Measurements from ENCODE around the gene OR5C1.

OR5C1 gene

DNA sequence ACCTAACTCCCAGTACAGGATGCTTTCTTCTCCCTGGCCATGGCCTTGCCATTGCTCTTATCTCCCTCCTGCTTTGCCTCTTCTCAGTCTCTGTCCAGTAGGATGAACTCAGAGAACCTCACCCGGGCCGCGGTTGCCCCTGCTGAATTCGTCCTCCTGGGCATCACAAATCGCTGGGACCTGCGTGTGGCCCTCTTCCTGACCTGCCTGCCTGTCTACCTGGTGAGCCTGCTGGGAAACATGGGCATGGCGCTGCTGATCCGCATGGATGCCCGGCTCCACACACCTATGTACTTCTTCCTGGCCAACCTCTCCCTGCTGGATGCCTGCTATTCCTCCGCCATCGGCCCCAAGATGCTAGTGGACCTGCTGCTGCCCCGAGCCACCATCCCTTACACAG is at the start of gene OR5C1:
Gene OR5C1 (plus strand): TSS at position 103 of the 400 bp plus-strand sequence. CDS start 0 bp downstream, at position 103.
- Histone ChIP-seq H3K4me3 (ENCODE audit: low read depth in 1 of 2, low read length in 2 of 2) (no peak within 1 kb of the TSS), H3K79me2 (ENCODE audit: insufficient read depth, low read length) (no peaks in the 10 kb centered on the region), H3K27ac (ENCODE audit: low read length) (no peak within 1 kb of the TSS), H3K27me3 (ENCODE audit: insufficient read depth, low read length, poor library complexity) (no peaks in the 10 kb centered on the region), H3K4me2 (ENCODE audit: insufficient read depth, low read length) (no peak within 1 kb of the TSS), H3K9ac (ENCODE audit: low read depth, low read length) (no peak within 1 kb of the TSS), H4K20me1 (ENCODE audit: insufficient read depth, low read length) (no peaks in the 10 kb centered on the region), H2AFZ (ENCODE audit: low read depth, low read length) (no peak within 1 kb of the TSS), H3K9me3 (ENCODE audit: insufficient read depth, low read length, severe bottlenecking) (no peaks in the 10 kb centered on the region), H3K4me1 (ENCODE audit: insufficient read depth, low read length) (no peaks in the 10 kb centered on the region), H3K36me3 (ENCODE audit: insufficient read depth, low read length) (no peaks in the 10 kb centered on the region)
- DNase-seq (no peak), ATAC-seq (ENCODE audit: insufficient read depth, low read depth) (no peak)
- TF ChIP-seq, protein P1, sequence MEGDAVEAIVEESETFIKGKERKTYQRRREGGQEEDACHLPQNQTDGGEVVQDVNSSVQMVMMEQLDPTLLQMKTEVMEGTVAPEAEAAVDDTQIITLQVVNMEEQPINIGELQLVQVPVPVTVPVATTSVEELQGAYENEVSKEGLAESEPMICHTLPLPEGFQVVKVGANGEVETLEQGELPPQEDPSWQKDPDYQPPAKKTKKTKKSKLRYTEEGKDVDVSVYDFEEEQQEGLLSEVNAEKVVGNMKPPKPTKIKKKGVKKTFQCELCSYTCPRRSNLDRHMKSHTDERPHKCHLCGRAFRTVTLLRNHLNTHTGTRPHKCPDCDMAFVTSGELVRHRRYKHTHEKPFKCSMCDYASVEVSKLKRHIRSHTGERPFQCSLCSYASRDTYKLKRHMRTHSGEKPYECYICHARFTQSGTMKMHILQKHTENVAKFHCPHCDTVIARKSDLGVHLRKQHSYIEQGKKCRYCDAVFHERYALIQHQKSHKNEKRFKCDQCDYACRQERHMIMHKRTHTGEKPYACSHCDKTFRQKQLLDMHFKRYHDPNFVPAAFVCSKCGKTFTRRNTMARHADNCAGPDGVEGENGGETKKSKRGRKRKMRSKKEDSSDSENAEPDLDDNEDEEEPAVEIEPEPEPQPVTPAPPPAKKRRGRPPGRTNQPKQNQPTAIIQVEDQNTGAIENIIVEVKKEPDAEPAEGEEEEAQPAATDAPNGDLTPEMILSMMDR (IDR thresholded peaks at IDR 0.05; ENCODE audit: borderline replicate concordance, extremely low read depth, low read length, poor library complexity, severe bottlenecking), result no peak
- TF ChIP-seq EZH2 (IDR thresholded peaks at IDR 0.05; ENCODE audit: borderline replicate concordance, low read depth, low read length, severe bottlenecking), result no peak

DNA sequence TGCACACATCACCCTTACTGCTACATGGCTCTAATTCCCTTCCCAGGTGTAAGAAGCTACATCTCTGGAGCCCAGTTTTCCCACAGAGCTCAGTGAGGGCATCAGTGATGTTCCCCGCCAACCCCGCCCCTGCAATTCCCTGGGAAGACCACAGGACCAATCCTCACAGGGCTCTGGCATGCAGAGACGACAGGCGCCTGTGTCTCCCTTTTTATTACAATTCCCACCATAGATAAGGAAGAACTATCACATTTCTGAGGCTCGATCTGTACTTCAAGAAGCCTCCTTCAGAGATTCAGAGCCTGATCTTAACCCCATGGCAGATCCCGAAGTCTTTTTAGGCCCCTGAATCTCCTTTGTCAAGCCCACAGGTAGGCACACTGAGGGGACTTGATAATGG is 46.7 kb upstream of the OR5C1 start, which contains the start of gene OR1L6:
Gene OR1L6 (plus strand): TSS at position 301 of the 400 bp plus-strand sequence. CDS start 7,545 bp downstream, outside the sequence.
- no peaks in the 10 kb centered on the region for H3K79me2 ChIP-seq (ENCODE audit: insufficient read depth, low read length)
- H3K36me3 ChIP-seq (ENCODE audit: insufficient read depth, low read length), result no peaks in the 10 kb centered on the region
- no peak within 1 kb of the TSS for H3K9ac ChIP-seq (ENCODE audit: low read depth, low read length)
- no peaks in the 10 kb centered on the region for H3K9me3 ChIP-seq (ENCODE audit: insufficient read depth, low read length, severe bottlenecking)
- H3K4me1 ChIP-seq (ENCODE audit: insufficient read depth, low read length), result no peaks in the 10 kb centered on the region
- H3K4me2 ChIP-seq (ENCODE audit: insufficient read depth, low read length), result no peak within 1 kb of the TSS
- DNase-seq, result no peak
- H4K20me1 ChIP-seq (ENCODE audit: insufficient read depth, low read length), result no peaks in the 10 kb centered on the region
- no peak within 1 kb of the TSS for H3K4me3 ChIP-seq (ENCODE audit: low read depth in 1 of 2, low read length in 2 of 2)
- H2AFZ ChIP-seq (ENCODE audit: low read depth, low read length), result no peak within 1 kb of the TSS
- H3K27me3 ChIP-seq (ENCODE audit: insufficient read depth, low read length, poor library complexity), result no peaks in the 10 kb centered on the region
- ATAC-seq (ENCODE audit: insufficient read depth, low read depth), result no peak
- TF ChIP-seq, protein P1 (IDR thresholded peaks at IDR 0.05; ENCODE audit: borderline replicate concordance, extremely low read depth, low read length, poor library complexity, severe bottlenecking), result no peak
- TF ChIP-seq EZH2 (IDR thresholded peaks at IDR 0.05; ENCODE audit: borderline replicate concordance, low read depth, low read length, severe bottlenecking), result no peak
- H3K27ac ChIP-seq (ENCODE audit: low read length), result no peak within 1 kb of the TSS

DNA sequence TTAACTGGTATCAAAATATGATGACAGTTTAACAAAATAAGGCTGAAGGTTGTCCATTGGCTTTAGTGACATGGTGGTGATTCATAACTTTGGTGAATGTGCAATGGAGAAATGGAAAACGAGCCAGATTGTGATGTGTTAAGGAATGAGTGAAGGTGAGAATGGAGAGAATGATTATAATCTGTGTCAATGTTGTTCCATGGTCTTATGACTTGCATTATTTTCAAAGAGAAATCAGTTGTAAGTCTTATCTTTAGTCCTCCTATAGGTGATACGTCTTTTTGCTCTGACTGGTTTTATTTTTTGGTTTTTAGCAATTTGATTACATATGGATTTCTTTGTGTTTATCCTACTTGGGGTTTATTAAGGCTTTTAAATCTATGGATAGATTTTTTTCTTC is 33.9 kb upstream of the OR5C1 start:
- DNase-seq (no peak), ATAC-seq (ENCODE audit: insufficient read depth, low read depth) (no peak)
- H3K9me3 ChIP-seq (ENCODE audit: insufficient read depth, low read length, severe bottlenecking), result no peaks in the 10 kb centered on the region
- no peak overlapping the region for H3K4me2 ChIP-seq (ENCODE audit: insufficient read depth, low read length)
- no peaks in the 10 kb centered on the region for H3K36me3 ChIP-seq (ENCODE audit: insufficient read depth, low read length)
- no peak overlapping the region for H3K27ac ChIP-seq (ENCODE audit: low read length)
- H3K9ac ChIP-seq (ENCODE audit: low read depth, low read length), result no peak overlapping the region
- H4K20me1 ChIP-seq (ENCODE audit: insufficient read depth, low read length), result no peaks in the 10 kb centered on the region
- TF ChIP-seq, protein P1 (IDR thresholded peaks at IDR 0.05; ENCODE audit: borderline replicate concordance, extremely low read depth, low read length, poor library complexity, severe bottlenecking), result no peak
- no peak for TF ChIP-seq EZH2 (IDR thresholded peaks at IDR 0.05; ENCODE audit: borderline replicate concordance, low read depth, low read length, severe bottlenecking)
- no peaks in the 10 kb centered on the region for H3K4me1 ChIP-seq (ENCODE audit: insufficient read depth, low read length)
- H3K79me2 ChIP-seq (ENCODE audit: insufficient read depth, low read length), result no peaks in the 10 kb centered on the region
- no peaks in the 10 kb centered on the region for H3K27me3 ChIP-seq (ENCODE audit: insufficient read depth, low read length, poor library complexity)
- no peak overlapping the region for H3K4me3 ChIP-seq (ENCODE audit: low read depth in 1 of 2, low read length in 2 of 2)
- H2AFZ ChIP-seq (ENCODE audit: low read depth, low read length), result no peak overlapping the region

DNA sequence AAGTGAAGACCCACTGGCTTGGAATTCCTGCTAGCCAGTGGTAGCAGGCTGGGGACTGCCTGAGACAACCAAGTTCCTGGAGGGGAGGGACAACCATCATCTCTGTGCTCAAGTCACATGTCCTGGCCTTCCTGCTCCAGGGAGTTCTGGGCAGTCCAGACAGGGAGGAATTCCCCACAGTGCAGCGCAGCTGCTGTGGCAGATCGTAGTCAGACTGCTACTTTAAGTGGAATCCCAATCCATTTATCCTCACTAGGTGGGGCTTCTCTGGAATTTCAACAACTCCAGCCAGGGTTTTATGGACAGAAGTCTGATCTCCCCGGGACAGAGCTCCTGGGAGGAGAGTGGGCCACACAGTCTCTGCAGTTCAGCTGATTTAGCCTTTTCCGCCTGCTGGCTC is 20.9 kb upstream of the OR5C1 start:
- Histone ChIP-seq H3K4me3 (ENCODE audit: low read depth in 1 of 2, low read length in 2 of 2) (no peak overlapping the region), H4K20me1 (ENCODE audit: insufficient read depth, low read length) (no peaks in the 10 kb centered on the region)

More for the DNA sequence above, 20.9 kb upstream of the OR5C1 start:
- H3K36me3 ChIP-seq (ENCODE audit: insufficient read depth, low read length), result no peaks in the 10 kb centered on the region
- DNase-seq (no peak), ATAC-seq (ENCODE audit: insufficient read depth, low read depth) (no peak)
- no peaks in the 10 kb centered on the region for H3K79me2 ChIP-seq (ENCODE audit: insufficient read depth, low read length)
- no peaks in the 10 kb centered on the region for H3K9me3 ChIP-seq (ENCODE audit: insufficient read depth, low read length, severe bottlenecking)
- H3K27me3 ChIP-seq (ENCODE audit: insufficient read depth, low read length, poor library complexity), result no peaks in the 10 kb centered on the region
- no peak overlapping the region for H3K9ac ChIP-seq (ENCODE audit: low read depth, low read length)
- no peak overlapping the region for H3K4me2 ChIP-seq (ENCODE audit: insufficient read depth, low read length)
- H3K4me1 ChIP-seq (ENCODE audit: insufficient read depth, low read length), result no peaks in the 10 kb centered on the region
- TF ChIP-seq, protein P1 (IDR thresholded peaks at IDR 0.05; ENCODE audit: borderline replicate concordance, extremely low read depth, low read length, poor library complexity, severe bottlenecking), result no peak
- no peak for TF ChIP-seq EZH2 (IDR thresholded peaks at IDR 0.05; ENCODE audit: borderline replicate concordance, low read depth, low read length, severe bottlenecking)
- no peak overlapping the region for H3K27ac ChIP-seq (ENCODE audit: low read length)
- no peak overlapping the region for H2AFZ ChIP-seq (ENCODE audit: low read depth, low read length)
